HCT116 (cell line): ENCODE data around the gene B4GALNT4. TPM values are rescaled to one million over a fixed set of nuclear protein-coding genes. Genes with fewer than 3 reads are reported as not detected.

ENCODE experiments used
- ATAC-seq: fragments of 200-7000 bp; cut with Tn5 transposase; 2 replicates; pipeline ENCODE4 v1.9.1; 2020; ENCODE audit warnings: mild to moderate bottlenecking, moderate library complexity
- BruUV-seq: library from RNA; stranded (reverse); fragments of 400-500 nt; replicated peaks from 2 replicates; lab custom pipeline; 2021; lab: Mats Ljungman, UMichigan
- CTCF ChIA-PET: fragments of 300-600 bp; sonication (Branson Sonifier 250); formaldehyde crosslinking; loops from one replicate; lab custom pipeline; 2021; ENCODE audit warnings: antibody characterized with exemption; lab: Charles Lee
- POLR2A ChIA-PET: fragments of 300-600, 350-600 bp; sonication (Branson Sonifier 250); formaldehyde crosslinking; loops from one replicate; lab custom pipeline; 2021; ENCODE audit warnings: antibody characterized with exemption; lab: Charles Lee
- RAD21 ChIA-PET, 2 experiments: fragments of 300-600 bp; sonication (Branson Sonifier 250); formaldehyde crosslinking; loops; one replicate each; lab custom pipeline; 2023; ENCODE audit warnings: low total read pairs in 2 of 2; ENCODE audit not compliant: uncharacterized antibody in 2 of 2, unreplicated experiment in 2 of 2, low non-redundant PET in 1 of 2; lab: Charles Lee
- DNase-seq: peaks from one replicate; pipeline ENCODE4 v3.0.0-alpha.2; 2010; ENCODE audit warnings: low read depth, low spot score
- H2AFZ ChIP-seq: fragments of 200-600 bp; shearing (Covaris generic), sonication (generic); 2 replicates; pipeline ENCODE4 v1.6.1; 2017; ENCODE audit warnings: low read depth, mixed run types, mixed read lengths, antibody characterized with exemption, low read length; ENCODE audit not compliant: poor library complexity, severe bottlenecking
- H3K27ac ChIP-seq: 2 replicates; pipeline ENCODE4 v1.5.1; 2012; ENCODE audit warnings: low read depth, low read length
- H3K27me3 ChIP-seq: fragments of 200-600 bp; sonication (generic); 2 replicates; pipeline ENCODE4 v1.6.1; 2016; ENCODE audit warnings: mixed run types, low read length, mixed read lengths; ENCODE audit not compliant: insufficient read depth
- H3K36me3 ChIP-seq, 2 experiments: fragments of 200-500 bp in 1 of 2; fragments of 200-600 bp in 1 of 2; sonication (Bioruptor generic) in 1 of 2; sonication (generic) in 1 of 2; 2 replicates each; pipeline versions ENCODE4 v1.5.1 to v1.6.1; 2014 to 2016; ENCODE audit warnings: low read length in 2 of 2, inconsistent platforms in 1 of 2, mixed read lengths in 1 of 2, mixed run types in 1 of 2; ENCODE audit not compliant: insufficient read depth in 2 of 2, control insufficient read depth in 1 of 2
- H3K4me1 ChIP-seq, 2 experiments: fragments of 200-600 bp in 1 of 2; sonication (generic) in 1 of 2; 2 replicates each; pipeline versions ENCODE4 v1.5.1 to v1.6.1; 2012 to 2017; ENCODE audit warnings: low read length in 2 of 2, inconsistent platforms in 1 of 2, mild to moderate bottlenecking in 1 of 2, mixed read lengths in 1 of 2, mixed run types in 1 of 2, moderate library complexity in 1 of 2; ENCODE audit not compliant: insufficient read depth in 2 of 2, control insufficient read depth in 1 of 2
- H3K4me2 ChIP-seq: fragments of 200-600 bp; sonication (generic); 2 replicates; pipeline ENCODE4 v1.6.1; 2017; ENCODE audit warnings: mixed run types, low read length, mixed read lengths
- H3K4me3 ChIP-seq, 2 experiments: fragments of 200-600 bp in 1 of 2; sonication (generic) in 1 of 2; replicated peaks in 1 of 2; 2 replicates each; pipeline ENCODE4 v1.5.1; 2011 to 2016; ENCODE audit warnings: low read length in 2 of 2, control low read depth in 1 of 2, low read depth in 1 of 2, mild to moderate bottlenecking in 1 of 2, mixed read lengths in 1 of 2, mixed run types in 1 of 2
- H3K79me2 ChIP-seq: fragments of 200-600 bp; sonication (generic); 2 replicates; pipeline ENCODE4 v1.6.1; 2017; ENCODE audit warnings: mild to moderate bottlenecking, mixed run types, low read length, moderate library complexity, mixed read lengths; ENCODE audit not compliant: insufficient read depth
- H3K9ac ChIP-seq: fragments of 200-600 bp; sonication (generic); 2 replicates; pipeline ENCODE4 v1.6.1; 2016; ENCODE audit warnings: low read length, mixed read lengths
- H3K9me2 ChIP-seq: fragments of 200-600 bp; sonication (generic), shearing (Covaris generic); 2 replicates; pipeline ENCODE4 v1.6.1; 2017; ENCODE audit warnings: mixed run types, mild to moderate bottlenecking, moderate library complexity; ENCODE audit not compliant: insufficient read depth
- H3K9me3 ChIP-seq, 2 experiments: fragments of 200-500 bp in 1 of 2; fragments of 200-600 bp in 1 of 2; sonication (Bioruptor generic) in 1 of 2; sonication (generic) in 1 of 2; 2 replicates each; pipeline ENCODE4 v1.6.1; 2014 to 2017; ENCODE audit warnings: low read length in 2 of 2, mixed read lengths in 2 of 2, inconsistent platforms in 1 of 2, low read depth in 1 of 2, mild to moderate bottlenecking in 1 of 2, mixed run types in 1 of 2, moderate library complexity in 1 of 2; ENCODE audit not compliant: control insufficient read depth in 1 of 2, insufficient read depth in 1 of 2
- H4K20me1 ChIP-seq: fragments of 200-600 bp; sonication (generic), shearing (Covaris generic); 2 replicates; pipeline ENCODE4 v1.6.1; 2017; ENCODE audit warnings: mixed run types, mild to moderate bottlenecking, moderate library complexity; ENCODE audit not compliant: insufficient read depth
- ELF1 ChIP-seq: IDR thresholded peaks from 2 replicates; pipeline ENCODE4 v1.6.1; 2012; ENCODE audit warnings: low read depth, borderline replicate concordance
- EZH2 ChIP-seq: fragments of 200-600 bp; sonication (generic); IDR thresholded peaks from 2 replicates; pipeline ENCODE4 v1.6.1; 2017; ENCODE audit warnings: antibody characterized with exemption, mixed run types
- EZH2phosphoT487 ChIP-seq: fragments of 200-600 bp; IDR thresholded peaks from 2 replicates; pipeline ENCODE4 v1.6.1; 2018; ENCODE audit warnings: antibody characterized with exemption, borderline replicate concordance
- FOSL1 ChIP-seq: IDR thresholded peaks from 2 replicates; pipeline ENCODE4 v1.6.1; 2012; ENCODE audit warnings: low read depth
- JUND ChIP-seq: IDR thresholded peaks from 2 replicates; pipeline ENCODE4 v1.6.1; 2012
- POLR2AphosphoS5 ChIP-seq: IDR thresholded peaks from 2 replicates; pipeline ENCODE4 v1.6.1; 2011; ENCODE audit warnings: mild to moderate bottlenecking, low read depth, low read length, moderate library complexity
- SIN3A ChIP-seq: IDR thresholded peaks from 2 replicates; pipeline ENCODE4 v1.6.1; 2012; ENCODE audit warnings: low read depth
- TCF7L2 ChIP-seq: IDR thresholded peaks from 2 replicates; pipeline ENCODE4 v1.7.0; 2011; ENCODE audit warnings: borderline replicate concordance, inconsistent platforms; ENCODE audit not compliant: insufficient read depth, insufficient read length; ENCODE audit errors: extremely low read depth
- YY1 ChIP-seq: IDR thresholded peaks from 2 replicates; pipeline ENCODE4 v1.6.1; 2011; ENCODE audit warnings: low read length, low read depth, moderate library complexity, mild to moderate bottlenecking; ENCODE audit not compliant: insufficient replicate concordance; ENCODE audit errors: extremely low read depth
- ZFX ChIP-seq: fragments of 450-650 bp; IDR thresholded peaks from 2 replicates; pipeline ENCODE4 v1.6.1; 2017
- intact Hi-C: fragments of 100-400 bp; cut with micrococcal nuclease; formaldehyde crosslinking; loops from 2 replicates; pipeline ENCODE4 v1.10.0; 2022
- total RNA-seq: library from RNA; stranded (reverse); gene quantifications from one replicate; pipeline ENCODE4 v1.2.1, GENCODE V29; 2021; ENCODE audit not compliant: unreplicated experiment
- TF ChIP-seq, protein P1 (sequence below), 3 experiments: fragments of 200-600 bp in 1 of 3; sonication (generic) in 1 of 3; IDR thresholded peaks in 2 of 3; conservative IDR thresholded peaks in 1 of 3; 2 replicates each; pipeline ENCODE4 v1.5.1; 2012 to 2017; ENCODE audit warnings: low read depth in 2 of 3, low read length in 2 of 3, antibody characterized with exemption in 1 of 3, borderline replicate concordance in 1 of 3, control low read depth in 1 of 3, mild to moderate bottlenecking in 1 of 3, mixed read lengths in 1 of 3, mixed run types in 1 of 3, moderate library complexity in 1 of 3; ENCODE audit not compliant: insufficient read depth in 1 of 3

Gene B4GALNT4
- total RNA-seq, 1 experiment from 2014 or later, result 54.3 TPM

DNA sequence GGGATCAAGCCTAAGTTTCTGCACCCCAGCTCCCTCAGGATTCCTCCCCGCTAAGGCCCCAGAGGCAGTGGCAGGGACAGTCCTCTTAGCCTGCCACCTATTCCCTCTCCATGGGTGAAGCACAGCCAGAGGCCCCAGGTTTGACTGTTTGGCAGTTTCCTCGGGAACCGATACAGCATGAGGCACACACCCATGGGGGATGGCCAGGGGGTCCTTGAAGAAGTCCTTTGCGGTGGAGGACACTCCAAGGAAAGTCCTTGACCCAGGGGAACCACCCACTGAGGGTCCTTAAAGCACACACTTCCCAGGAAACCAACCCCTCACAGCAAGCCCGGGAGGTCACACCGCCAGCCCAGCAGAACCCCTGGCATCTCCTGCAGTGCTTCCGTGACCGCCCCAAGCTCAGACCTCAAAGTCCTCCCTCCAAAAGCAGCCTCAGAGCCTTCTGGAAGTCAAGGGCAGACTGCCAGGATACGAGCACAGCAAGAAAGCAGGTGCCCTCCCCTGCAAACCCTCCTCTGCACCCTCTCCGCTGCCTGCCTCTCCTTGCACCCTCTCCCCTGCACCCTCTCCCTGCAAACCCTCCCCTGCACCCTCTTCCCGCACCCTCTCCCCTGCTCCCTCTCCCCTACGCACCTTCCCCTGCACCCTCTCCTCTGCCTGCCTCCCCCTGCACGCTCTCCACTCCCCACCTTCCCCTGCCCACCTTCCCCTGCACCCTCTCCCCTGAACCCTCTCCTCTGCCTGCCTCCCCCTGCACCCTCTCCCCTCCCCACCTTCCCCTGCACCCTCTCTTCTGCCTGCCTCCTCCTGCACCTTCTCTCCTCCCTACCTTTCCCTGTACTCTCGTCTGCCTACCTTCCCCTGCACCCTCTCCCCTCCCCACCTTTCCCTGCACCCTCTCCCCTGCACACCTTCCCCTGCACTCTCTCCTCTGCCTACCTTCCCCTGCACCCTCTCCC lies 44.1 kb downstream of the B4GALNT4 start:
- CTCF ChIA-PET, result interaction anchor here (1.4 kb wide), 1 partner anchor 35 kb away, joined by 3 read pairs; no protein-coding TSS in a partner anchor
- Histone ChIP-seq H3K9ac (no peak overlapping the region), H3K79me2 (no peaks in the 10 kb centered on the region; the same call in 1 of the 2 replicates), H3K9me2 (no peaks in the 10 kb centered on the region), H3K4me3 (no peak overlapping the region), H3K27me3 (no peaks in the 10 kb centered on the region), H3K4me1 (peaks cover 19 to 44% of the 10 kb centered on the region in 2 experiments), H3K4me2 (no peak overlapping the region), H3K9me3 (no peaks in the 10 kb centered on the region), H2AFZ (no peak overlapping the region), H3K27ac (no peak overlapping the region), H4K20me1 (no peaks in the 10 kb centered on the region), H3K36me3 (no peaks in the 10 kb centered on the region)
- RAD21 ChIA-PET, result no interaction called here
- TF ChIP-seq YY1 (no peak), ELF1 (no peak), SIN3A (no peak), JUND (no peak), FOSL1 (no peak), POLR2AphosphoS5 (no peak), TCF7L2 (no peak), EZH2 (no peak), ZFX (no peak), EZH2phosphoT487 (no peak)
- TF ChIP-seq, protein P1, sequence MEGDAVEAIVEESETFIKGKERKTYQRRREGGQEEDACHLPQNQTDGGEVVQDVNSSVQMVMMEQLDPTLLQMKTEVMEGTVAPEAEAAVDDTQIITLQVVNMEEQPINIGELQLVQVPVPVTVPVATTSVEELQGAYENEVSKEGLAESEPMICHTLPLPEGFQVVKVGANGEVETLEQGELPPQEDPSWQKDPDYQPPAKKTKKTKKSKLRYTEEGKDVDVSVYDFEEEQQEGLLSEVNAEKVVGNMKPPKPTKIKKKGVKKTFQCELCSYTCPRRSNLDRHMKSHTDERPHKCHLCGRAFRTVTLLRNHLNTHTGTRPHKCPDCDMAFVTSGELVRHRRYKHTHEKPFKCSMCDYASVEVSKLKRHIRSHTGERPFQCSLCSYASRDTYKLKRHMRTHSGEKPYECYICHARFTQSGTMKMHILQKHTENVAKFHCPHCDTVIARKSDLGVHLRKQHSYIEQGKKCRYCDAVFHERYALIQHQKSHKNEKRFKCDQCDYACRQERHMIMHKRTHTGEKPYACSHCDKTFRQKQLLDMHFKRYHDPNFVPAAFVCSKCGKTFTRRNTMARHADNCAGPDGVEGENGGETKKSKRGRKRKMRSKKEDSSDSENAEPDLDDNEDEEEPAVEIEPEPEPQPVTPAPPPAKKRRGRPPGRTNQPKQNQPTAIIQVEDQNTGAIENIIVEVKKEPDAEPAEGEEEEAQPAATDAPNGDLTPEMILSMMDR (IDR thresholded peaks at IDR 0.05 in 2 of 3, conservative IDR thresholded peaks at IDR 0.05 in 1 of 3; ENCODE audit: borderline replicate concordance in 1 of 3, insufficient read depth in 1 of 3, low read depth in 2 of 3, low read length in 2 of 3), result no peak
- POLR2A ChIA-PET, result no interaction called here
- no peak for ATAC-seq
- no TSS peak for BruUV-seq
- DNase-seq, result no peak
- intact Hi-C loops, result no loop called here
